GM21423 (cell line): Measurements from ENCODE around the gene GOLGB1.
"Not testable (repeated sequence)": the region's sequence is repeated elsewhere in the genome, so short reads cannot be mapped to it uniquely, and the experiment has no call there.

Experiments
- ATAC-seq: cut with Tn5 transposase; IDR thresholded peaks from one replicate; pipeline ENCODE4 v1.9.1; 2021; ENCODE audit warnings: mild to moderate bottlenecking, moderate library complexity; ENCODE audit not compliant: unreplicated experiment

The GOLGB1 gene

GRCh38 chr3:121690777-121691405, 58.6 kb downstream of the GOLGB1 start:
- no peak for ATAC-seq

DNA sequence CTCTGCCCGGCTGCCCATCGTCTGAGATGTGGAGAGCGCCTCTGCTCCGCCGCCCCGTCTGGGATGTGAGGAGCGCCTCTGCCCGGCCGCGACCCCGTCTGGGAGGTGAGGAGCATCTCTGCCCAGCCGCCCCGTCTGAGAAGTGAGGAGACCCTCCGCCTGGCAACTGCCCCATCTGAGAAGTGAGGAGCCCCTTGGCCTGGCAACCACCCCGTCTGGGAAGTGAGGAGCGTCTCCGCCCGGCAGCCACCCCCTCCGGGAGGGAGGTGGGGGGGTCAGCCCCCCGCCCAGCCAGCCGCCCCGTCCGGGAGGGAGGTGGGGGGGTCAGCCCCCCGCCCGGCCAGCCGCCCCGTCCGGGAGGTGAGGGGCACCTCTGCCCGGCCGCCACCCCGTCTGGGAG, 60.8 kb downstream of the GOLGB1 start:
- ATAC-seq = not testable (repeated sequence)

GRCh38 chr3:121681792-121682191, 67.7 kb downstream of the GOLGB1 start:
- ATAC-seq = no peak

- ATAC-seq = no peak
Observed at GRCh38 chr3:121677141-121677540, 72.4 kb downstream of the GOLGB1 start.

DNA sequence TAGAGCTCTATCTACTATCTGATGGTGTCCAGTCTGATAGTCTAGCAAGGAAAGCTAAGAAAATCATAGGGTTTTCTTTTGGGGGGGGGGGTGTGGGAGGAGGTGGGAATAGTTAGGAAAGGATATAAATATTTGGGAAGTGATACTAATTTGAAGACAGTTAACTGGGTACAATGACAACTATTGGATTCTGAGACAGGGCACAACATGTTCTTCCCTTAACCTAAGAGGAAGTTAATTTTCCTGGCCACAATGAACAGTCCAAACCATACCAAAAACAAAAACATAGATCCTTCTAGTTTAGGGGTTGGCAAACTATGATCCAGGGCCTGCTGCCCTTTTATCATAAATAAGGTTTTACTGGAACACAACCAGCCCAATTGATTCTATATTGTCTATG, 78.9 kb downstream of the GOLGB1 start:
- ATAC-seq = no peak

- ATAC-seq = no peak
Observed at GRCh38 chr3:121667333-121667732, 82.2 kb downstream of the GOLGB1 start.

DNA sequence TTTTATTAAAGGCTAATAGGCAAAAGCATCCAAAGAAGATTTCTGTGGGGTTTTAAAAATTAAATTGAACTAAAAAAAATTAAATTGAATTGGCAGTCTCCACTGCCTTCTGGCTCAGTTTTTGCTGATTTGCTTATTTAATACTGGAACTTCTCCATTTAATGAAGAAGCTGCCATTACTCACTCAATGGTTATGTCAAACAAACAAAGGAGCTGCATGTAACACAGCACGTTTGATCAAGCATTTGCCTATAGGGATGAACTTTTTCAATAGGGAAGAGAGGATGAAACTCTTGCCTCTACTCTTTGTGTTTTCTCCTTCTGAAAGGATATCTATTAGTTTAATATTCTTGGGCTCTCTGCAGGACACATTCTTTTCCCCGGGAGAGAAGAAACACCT, 84.1 kb downstream of the GOLGB1 start:
- no peak for ATAC-seq

GRCh38 chr3:121663171-121663847, 86.2 kb downstream of the GOLGB1 start:
- ATAC-seq = no peak

DNA sequence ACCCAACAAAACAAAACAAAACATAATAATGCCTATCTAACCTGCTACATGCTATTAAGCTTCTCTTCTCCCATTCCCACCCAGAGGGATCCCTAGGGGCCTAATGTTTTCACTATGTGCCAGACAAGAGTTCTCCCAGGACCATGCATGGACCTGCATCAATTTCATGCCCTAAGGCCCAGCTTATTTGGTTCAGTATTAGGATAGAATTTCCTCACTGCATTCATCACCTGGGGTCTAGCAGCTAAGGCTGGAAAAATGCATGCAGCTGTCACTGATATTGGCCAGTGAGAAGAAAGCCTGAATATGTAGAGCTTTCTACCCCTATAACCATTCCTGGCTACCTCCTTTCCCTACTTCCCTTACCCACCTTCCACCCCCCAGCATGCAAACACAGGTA, 86.8 kb downstream of the GOLGB1 start:
- ATAC-seq = no peak

DNA sequence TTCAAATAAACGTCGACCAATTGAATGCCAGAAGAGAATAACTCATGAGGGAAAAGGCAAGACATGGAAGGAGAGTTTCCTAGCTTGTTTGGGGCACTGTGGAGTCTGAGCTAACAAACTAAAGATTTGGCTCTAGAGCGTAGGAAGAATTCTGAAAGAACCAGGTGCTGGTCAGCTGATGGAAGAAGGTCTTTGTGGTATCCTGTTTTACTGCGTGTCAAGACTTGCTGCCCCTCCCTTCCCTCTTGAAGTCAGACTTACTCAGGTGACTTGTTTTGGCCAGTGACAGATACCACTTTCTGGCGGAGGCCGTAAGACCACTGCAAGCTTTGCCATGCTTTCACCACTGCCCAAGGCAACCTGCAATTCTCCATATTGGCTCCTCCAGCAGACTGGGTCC, 88.2 kb downstream of the GOLGB1 start:
- no peak for ATAC-seq

GRCh38 chr3:121660356-121661171, 89.0 kb downstream of the GOLGB1 start, which contains the start of gene HCLS1:
TSS of gene HCLS1 (minus strand) at chr3:121660903. CDS start at chr3:121658347, 2,556 bp downstream.
- ATAC-seq = peak; percentile 79

DNA sequence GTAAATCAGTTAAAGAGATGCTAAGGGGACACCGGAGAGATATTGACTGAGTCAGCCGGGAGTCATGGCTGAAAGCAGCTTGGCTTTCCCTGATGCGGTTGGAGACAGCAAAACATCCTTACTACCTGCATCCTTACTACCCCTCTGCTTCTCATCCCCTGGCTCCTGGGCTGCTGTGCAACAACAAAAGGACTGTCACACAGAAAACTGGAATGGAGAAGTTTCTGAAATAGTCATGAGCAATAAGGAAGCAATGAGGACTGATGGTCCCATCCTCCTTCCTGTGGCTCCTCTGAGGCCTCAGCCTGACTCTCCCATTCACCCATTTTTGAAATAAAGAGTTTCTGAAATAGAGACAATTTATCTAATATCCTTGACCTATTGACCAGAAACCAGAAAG, 90.0 kb downstream of the GOLGB1 start:
- no peak for ATAC-seq

GRCh38 chr3:121658716-121659435, 90.7 kb downstream of the GOLGB1 start:
- no peak for ATAC-seq

DNA sequence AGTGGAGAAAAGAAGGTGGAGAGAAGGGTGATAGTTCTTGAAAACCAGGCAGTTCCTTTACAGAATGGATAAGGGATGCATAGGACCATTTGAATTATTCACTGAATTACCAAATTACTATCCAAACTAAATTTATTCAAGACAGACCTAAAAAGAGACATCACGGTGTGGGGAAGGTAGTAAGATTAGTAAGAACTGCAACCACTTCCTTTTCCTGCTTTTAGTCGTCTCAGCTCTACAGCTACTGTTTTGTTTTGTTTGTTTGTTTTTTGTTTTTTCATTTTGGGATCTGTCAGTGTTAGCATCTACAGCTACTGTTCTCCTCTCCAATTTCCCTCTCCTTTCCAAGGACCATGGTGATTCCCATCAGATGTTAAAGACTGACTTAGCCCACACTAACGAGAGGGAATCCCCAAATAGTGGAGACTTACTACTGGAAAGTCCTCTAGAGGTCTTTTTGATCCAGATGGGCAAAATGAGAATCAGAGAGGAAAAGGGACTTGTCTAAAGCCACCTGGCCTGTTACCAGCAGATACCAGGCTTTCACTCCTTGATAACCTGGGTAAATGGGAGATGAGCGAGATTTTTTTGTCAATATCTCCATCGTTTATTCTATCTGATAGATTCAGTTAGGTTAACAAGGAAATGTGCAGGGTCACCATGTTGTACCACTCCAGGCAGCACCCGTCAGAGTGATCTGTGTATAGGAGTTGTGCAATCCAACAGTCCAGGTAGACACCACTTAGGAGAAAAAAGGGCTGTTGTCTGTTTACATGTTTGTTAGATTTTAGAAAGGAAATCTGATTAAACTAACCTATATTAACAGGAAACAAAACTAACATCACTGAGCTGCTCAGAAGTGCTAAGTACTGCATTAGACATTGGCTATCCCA, 94.8 kb downstream of the GOLGB1 start:
- ATAC-seq = peak; percentile 67

GRCh38 chr3:121651684-121652083, 97.9 kb downstream of the GOLGB1 start:
- ATAC-seq = no peak

- ATAC-seq = no peak
Observed at GRCh38 chr3:121649645-121650044, 99.9 kb downstream of the GOLGB1 start.

DNA sequence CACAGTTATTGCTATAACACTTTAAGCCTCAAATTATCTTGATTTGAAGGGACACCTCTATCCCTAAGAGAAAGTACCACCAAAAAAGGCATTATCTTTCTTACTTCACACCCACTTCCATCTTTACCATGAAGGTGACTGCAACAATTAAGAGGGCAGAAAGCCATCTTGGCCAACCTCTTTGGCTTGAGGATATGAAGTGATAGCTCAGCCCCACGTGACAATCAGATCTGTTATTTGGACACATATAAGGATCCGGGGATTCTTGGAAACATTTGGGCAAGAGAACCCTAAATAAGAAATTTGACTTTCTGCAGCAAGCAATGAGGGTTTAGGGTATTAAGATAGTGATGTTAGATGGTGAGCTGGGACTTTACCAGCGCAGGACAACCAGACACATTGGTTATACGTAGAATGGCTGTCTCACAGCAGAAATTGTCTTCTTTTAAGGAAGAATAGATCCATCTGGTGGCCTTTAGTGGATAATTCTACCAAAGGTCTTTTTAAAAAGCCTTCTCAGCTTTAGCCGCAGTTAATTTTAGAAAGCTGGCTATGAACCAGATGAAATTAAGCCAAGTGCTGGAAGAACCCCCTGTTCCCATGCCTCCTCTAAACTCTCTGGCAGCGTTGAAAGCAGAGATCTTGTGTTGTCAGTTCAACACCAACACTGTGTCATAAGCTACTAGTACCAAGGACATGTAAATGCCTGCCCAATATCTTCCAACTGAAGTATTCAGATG, 101.2 kb downstream of the GOLGB1 start:
- ATAC-seq = no peak

DNA sequence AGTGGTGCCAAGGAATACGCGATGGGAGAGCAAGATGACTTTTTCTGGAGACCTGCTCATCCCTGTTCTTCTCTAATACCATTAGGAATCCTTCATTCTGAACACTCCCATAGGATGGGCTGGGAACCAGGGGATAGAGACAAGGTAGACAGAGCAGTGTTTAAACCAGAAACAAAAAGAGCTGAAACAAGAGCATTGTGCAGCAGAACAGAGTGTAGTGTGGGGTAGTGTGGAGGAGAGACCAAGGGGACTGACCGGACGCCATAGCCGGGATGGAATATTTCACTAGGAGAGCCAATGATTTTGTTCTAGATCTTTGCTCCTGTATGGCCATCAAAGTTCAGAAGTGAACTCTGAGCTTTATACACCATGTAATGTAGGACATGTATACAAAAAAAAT, 104.5 kb downstream of the GOLGB1 start:
- no peak for ATAC-seq

DNA sequence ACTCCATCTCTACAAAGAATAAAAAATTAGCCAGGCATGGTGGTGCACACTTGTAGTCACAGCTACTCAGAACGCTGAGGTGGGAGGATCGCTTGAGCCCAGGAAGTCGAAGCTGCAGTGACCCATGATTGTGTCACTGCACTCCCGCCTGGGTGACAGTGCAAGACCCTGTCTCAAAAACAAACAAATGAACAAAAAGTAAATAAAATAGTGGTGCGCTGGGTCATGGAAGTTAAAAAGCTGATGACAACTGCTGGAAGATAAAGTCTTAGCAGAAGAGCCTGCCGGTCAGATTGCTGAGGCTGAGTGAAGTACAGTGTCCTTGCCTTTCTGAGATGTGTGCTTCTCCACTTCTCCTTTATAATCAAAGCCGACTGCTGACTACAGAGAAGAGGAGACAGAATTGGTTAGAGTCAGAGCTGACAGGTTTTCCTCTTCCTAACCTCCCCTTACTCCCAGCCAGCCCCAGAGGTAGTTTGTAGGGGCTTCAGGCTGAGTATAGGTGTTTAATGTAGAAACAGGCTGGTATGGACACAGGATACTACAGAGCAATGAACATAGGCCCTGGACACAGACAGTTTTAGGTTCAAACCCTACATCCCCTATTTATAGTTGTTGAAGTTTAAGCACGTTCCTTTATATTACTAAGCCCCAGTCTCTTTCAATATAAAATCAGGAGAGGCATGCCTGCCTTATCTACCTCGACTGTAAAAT, 106.8 kb downstream of the GOLGB1 start:
- ATAC-seq = no peak
